ENCODE data around the gene SLC4A4.

Gene SLC4A4

GRCh38 chr4:71549516-71550160, 210.8 kb downstream of the SLC4A4 start:
- no peak for DNase-seq

DNA sequence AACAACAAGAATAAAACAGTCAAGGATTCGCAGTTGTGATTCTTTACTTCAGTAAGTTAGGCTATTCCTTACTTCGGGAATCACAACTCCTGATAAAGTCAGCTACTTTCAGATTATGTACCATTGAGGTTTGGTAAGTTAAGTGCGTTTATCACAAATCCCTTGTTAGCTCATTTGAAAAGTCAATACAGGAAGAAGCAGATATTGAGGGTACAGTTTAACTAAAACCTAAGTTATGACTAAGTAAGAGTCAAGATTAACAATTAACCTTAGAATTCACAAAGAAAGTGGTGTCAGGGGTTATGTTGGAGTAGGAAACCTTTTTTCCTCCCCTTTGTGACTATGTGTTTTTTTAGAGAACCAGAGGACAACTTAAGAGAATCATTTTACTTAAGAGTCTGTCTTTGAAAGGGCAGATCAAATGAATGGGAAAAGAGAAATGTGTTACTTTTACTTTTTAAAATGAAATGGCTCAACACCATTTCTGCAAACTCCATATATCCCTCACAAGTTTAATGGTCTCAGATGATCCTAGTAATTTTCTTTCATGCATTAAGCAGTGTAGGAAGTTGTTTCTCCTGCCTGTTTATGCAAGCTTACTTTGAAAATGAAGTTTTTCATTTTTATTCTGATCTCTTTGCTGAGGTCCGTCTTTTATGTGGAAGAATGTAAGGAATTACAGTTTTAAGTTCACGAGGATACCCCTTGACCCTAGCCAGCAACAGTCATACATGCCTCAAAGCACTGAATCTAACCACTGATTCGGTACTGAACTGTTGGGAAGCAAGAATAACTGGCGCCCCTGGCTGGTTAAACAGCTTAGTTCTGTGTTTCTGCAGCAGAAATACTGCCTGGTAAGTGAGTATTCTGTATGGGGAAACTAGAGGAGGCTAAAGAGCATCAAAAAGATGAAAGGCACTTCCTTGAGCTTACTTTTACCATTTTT, 211.7 kb downstream of the SLC4A4 start:
- no peak for DNase-seq

DNA sequence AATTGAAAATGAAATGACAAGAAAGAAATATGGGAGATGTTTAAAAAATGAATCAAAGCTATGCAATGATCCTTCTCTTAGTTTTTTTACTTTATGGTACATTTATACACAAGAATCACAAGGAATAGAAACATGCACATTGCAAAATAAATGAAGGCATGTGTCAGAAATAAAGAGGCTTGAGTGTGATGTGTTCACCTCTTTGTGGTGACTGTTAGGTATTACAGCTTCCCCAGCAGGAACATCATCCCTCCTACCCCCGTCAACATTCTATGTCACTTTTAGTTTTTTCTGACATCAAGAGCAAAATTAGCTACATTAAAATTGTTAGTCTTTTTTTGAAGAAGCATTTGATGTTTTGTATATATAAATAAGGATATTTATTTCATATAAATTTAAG, 214.8 kb downstream of the SLC4A4 start:
- no peak for DNase-seq

GRCh38 chr4:71554025-71554424, 215.2 kb downstream of the SLC4A4 start:
- DNase-seq, result no peak

DNA sequence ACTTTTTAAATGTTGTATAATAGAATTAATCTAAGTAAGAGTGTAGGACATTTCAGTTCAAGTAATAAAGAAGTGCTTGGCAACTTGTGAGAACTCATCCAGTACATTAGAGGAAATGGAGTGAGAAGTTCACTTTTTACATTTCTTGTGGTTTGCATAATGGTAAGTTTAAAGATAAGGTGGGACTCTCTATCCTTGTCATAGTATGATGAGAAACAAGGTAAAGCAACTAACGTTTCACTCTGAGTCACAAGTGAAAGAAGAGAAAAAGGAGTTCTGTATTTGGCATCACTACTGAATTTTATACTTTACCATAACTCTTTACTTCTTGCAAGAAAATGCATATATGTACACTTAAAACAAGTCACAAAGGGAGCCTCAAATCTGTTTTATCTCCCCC, 219.4 kb downstream of the SLC4A4 start:
- DNase-seq, result no peak

DNA sequence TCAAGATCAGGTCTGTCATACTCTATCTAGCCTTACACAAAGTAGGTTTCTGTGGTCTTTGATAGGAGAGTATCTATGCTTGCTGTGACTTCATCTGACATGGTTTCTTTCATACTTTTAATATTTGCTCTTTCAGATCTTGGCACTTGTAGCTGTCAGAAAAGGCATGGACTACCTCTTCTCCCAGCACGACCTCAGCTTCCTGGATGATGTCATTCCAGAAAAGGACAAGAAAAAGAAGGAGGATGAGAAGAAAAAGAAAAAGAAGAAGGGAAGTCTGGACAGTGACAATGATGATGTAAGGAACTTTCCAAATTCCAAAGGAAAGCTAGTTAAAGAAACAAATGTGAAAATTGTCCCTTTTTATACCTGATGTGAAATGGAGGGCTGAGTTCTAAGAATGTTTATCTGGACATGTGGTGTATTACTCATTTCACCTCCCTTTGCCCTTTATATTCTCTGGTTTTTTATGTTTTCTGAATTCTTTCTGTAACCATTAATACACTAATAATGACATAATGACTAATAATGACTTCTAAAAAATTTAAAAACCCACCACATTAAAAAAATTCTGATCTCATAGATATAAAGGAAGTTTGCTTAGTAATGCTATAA, 221.2 kb downstream of the SLC4A4 start:
- DNase-seq, result no peak

DNA sequence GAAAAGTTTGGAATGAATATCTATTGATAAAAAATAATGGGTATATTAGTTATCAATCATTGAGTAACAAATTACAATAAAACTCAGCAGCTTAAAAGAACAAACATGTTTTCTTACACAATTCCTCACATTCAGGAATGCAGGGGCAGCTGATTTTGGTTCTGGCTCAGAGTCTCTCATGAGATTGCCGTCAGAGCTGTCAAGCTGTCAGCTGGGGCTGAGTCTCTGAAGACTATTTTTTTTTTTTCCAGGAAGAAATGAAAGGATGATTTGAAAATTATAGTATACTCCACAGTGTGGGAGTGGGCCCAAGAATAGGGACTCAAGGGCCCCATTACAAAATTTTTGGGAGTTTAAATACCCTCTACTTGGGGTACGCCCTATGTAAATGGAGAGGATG, 226.0 kb downstream of the SLC4A4 start:
- DNase-seq, result no peak

DNA sequence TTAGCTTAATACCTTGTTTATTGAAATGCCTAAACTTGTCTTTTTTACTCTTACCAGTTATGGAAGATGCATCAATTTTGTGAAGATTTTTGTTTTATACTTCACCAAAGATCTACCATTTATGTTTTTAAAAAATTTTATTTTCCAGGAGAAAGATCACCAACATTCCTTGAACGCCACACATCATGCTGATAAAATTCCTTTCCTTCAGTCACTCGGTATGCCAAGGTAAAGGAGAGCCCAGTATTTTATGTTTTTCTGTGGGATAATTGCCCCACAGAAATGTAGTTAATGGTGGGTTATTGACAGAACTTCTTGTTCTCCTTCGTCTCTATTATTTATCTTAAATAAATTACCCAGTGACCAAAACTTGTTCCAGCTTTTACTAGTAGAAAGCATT, 228.0 kb downstream of the SLC4A4 start:
- no peak for DNase-seq

GRCh38 chr4:71568131-71568530, 229.3 kb downstream of the SLC4A4 start:
- DNase-seq, result no peak

DNA sequence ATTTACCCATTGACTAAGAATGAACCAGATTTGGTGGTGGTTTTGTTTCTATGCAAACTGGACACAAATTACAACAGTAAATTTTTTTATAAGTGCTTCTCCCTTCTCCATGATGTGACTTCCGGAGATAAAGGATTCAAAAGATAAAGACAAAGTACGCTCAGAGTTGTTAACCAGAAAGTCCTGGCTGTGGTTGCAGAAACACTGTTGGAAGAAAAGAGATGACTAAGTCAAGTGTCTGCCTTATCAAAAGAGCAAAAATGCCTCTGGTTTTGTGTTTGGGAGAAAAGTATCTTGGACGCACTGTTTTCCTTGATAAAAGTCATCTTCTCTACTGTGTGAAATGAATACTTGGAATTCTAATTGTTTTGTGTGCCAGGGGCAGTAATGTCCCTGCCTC, 231.7 kb downstream of the SLC4A4 start:
- DNase-seq, result no peak

- DNase-seq, result no peak
Observed at GRCh38 chr4:71571346-71571745, 232.5 kb downstream of the SLC4A4 start.

DNA sequence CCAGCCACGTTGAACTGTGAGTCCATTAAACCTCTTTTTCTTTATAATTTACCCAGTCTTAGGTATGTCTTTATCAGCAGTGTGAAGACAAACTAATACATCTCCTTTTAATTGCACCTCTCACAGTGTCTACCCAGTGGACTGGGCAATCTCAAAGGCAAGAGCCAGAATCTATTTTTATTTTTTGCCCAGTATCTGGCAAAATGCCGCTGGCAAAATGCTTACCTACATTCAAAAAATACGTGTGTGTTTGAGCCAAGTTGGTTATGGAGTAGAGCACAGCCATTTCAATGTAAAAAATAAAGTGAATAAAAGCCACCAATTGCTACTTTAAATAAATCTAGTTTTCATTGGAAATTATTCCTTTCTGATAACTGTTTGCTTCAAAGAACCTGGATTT, 245.2 kb downstream of the SLC4A4 start:
- DNase-seq, result no peak

- no peak for DNase-seq
Observed at GRCh38 chr4:71584585-71584984, 245.8 kb downstream of the SLC4A4 start.

DNA sequence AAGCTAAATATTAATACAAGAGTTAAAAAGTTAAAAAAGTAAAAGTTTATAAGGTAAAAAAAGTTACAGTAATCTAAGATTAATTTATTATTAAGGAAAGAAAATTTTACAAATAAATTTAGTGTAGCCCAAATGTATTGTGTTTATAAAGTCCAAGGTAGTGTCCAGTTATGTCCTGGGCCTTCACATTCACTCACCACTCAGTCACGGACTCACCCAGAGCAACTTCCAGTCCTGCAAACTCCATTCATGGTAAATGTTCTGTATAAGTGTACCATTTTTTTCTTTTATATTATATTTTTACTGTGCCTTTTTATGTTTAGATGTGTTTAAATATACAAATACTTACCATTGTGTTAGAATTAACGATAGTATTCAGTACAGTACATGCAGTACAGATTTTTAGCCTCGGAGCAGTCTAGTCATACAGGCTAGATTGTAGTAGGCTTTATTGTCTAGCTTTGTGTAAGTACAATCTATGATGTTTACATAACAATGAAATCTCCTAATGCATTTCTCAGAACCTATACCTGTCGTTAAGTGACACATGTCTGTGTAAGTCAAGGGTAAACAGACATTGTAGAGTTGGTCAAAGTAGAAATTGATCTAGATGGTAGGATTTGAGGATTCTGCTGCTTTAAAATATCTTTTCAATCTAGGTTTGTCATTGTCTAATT, 247.4 kb downstream of the SLC4A4 start:
- DNase-seq, result no peak

- no peak for DNase-seq
Observed at GRCh38 chr4:71587995-71588394, 249.2 kb downstream of the SLC4A4 start.

DNA sequence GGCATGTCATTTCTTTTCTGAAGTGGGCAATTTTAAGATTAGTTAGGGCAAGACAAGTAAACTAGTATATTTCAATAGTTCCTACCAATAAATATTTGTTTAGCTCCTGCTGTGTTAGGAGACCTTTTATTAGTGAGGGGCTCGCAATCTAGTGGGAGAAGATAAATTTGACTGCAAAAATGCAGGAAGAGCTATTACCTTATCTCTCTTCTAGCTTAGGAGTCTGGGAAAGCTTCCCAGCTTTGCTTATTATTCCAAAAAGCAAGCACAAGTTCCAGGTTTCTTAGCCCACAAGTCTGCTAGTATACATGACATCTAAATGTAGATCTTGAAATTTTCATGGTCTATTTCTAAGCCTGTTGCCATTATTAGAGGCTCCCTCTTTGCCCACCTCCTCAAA, 254.0 kb downstream of the SLC4A4 start:
- DNase-seq, result no peak

DNA sequence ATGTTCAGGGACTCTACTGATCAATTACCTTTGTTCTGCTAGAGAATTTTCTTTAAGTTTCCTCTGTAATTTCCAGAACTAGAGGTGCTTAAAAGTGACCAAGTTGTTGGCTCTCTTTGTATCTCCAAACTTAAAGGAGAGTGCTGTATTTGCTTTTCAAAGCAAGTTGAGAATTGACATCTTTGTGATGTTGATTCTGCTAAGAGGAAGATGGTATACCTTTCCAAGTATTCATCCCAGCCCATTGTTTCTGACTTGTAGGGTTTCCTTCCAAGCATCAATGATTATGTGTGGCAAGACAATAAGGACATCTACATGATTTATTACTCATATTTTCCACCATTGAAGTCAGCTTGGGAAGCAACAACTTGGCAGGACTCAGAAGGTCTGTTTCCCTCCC, 254.5 kb downstream of the SLC4A4 start:
- no peak for DNase-seq

- DNase-seq, result no peak
Observed at GRCh38 chr4:71595576-71596108, 256.8 kb downstream of the SLC4A4 start.

DNA sequence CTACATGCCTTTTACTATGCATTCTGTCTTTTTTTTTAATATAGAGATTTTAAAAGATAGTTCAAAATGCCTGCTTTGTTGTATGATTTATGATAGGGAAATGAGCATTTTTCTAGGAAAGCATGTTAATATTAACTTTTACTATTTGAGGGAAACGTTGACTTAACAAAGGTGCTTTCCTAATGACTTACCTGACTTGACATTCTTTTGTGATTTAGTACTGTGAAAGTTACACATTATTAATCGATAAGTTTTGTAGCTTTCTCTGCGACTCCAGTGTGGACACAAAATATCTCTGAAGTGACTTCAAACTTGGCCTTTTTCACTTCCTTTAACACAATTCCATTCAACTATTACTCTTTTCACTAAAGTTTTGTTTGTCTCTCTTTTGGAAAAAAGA, 260.8 kb downstream of the SLC4A4 start:
- DNase-seq, result no peak

- DNase-seq, result no peak
Observed at GRCh38 chr4:71602289-71602900, 263.6 kb downstream of the SLC4A4 start.

DNA sequence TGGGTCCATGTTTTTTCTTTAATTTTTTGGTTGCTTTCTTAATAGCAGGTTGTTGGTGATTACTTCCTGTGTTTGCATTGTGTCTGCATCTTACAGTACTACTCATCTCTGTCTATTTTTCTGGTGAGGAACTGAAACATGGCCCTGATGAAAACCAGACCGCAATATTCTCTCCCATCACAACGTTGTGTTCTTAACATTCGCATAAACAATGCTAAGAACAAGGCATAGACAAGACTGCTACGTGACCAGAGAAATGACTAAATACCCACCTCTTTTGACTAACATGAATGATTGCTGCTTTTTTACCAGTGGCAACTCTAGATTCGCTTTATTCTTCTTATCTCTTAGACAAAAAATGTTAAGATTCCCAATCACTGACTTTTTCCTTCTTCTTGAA, 266.0 kb downstream of the SLC4A4 start:
- no peak for DNase-seq

DNA sequence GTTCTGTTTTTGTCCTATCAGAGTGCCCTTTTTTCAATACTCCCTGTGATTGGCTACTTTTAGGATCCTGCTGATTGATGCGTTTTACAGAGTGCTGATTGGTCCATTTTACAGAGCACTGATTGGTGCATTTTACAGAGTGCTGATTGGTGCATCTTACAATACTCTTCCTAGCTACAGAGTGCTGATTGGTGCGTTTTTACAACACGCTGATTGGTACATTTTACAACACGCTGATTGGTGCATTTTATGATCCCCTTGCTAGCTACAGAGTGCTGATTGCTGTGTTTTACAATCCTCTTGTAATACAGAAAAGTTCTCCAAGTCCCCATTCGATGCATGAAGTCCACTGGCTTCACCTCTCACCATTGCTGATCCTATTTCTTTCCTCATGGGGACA, 268.3 kb downstream of the SLC4A4 start:
- DNase-seq, result no peak
